ENCODE results near the gene ANKRD9. TPM values are rescaled to one million over a fixed set of nuclear protein-coding genes. Genes with fewer than 3 reads are reported as not detected.
A peak's percentile ranks its signal among the peaks of the same experiment; 100 is the strongest.

The ANKRD9 gene
- total and polyA plus RNA-seq, 2 experiments from 2014 or later: 17.3 to 95.9 TPM

GRCh38 chr14:102518063-102518648 lies 8.6 kb upstream of the ANKRD9 start (continued):
- TF ChIP-seq REST (IDR thresholded peaks at IDR 0.05; ENCODE audit: unreplicated experiment): no peak

DNA sequence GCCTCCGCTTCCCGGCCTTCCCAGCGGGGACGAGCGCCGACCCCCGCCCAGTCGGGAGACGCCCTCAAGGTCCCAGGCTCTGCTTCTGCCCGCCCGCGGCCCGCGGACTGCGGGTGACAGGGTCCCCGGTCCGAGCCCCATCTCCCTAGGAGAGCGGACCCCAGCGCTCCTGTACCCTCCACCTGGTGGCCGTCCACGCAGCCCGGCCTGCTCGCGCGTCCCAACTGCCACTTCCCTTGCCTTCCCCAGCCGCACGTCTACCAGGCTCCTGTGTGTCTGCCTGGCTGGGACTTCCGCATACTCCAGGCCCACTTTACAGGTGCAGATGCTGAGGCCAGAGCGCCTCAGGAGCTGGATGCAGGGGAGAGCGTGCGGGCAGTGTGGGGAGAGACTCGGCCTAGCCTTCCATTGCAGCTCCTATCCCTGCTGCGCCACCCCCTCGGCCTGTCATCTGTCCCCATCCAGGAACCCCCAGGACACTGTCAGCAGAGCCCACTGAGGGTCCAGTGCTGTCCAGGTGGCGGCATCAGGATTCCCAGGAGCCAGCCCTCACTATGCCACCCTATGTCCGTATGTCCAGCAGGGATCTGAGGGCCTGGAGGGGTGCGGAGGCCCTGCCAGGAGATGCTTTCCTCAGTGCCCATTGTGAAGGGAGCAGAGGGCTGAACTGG lies 8.0 kb upstream of the ANKRD9 start:
- Histone ChIP-seq H3K27me3 (ENCODE audit: insufficient read depth) (peaks cover 19% of the 10 kb centered on the region), H4K20me1 (replicated peaks; ENCODE audit: insufficient read depth) (no peaks in the 10 kb centered on the region), H3F3A (replicated peaks; ENCODE audit: low read depth) (peaks cover 16% of the 10 kb centered on the region; the same call in 1 of the 2 replicates), H3K36me3 (ENCODE audit: insufficient read depth) (no peaks in the 10 kb centered on the region), H2AFZ (peak overlapping the region; percentile 89), H3K27ac (ENCODE audit: low read depth) (no peak overlapping the region), H3K79me2 (replicated peaks; ENCODE audit: insufficient read depth) (no peaks in the 10 kb centered on the region), H3K9me2 (ENCODE audit: insufficient read depth) (no peaks in the 10 kb centered on the region), H3K4me2 (peak overlapping the region; percentile 85), H3K4me1 (ENCODE audit: insufficient read depth) (peaks cover 4% of the 10 kb centered on the region; the same call in 1 of the 2 replicates), H3K4me3 (peak overlapping the region; percentile 77)
- Mint-ChIP-seq H3K9me3 (no peaks in the 10 kb centered on the region; the same call in 2 of the 3 replicates), H3K36me3 (ENCODE audit: low read depth) (no peaks in the 10 kb centered on the region; the same call in 2 of the 3 replicates), H3K4me1 (no peaks in the 10 kb centered on the region), H3K27me3 (ENCODE audit: insufficient read depth, low read depth, poor library complexity) (peaks cover 20% of the 10 kb centered on the region), H3K27ac (no peak overlapping the region), H3K4me3 (peak overlapping the region; percentile 81)
- peak; percentile 54 for DNase-seq (ENCODE audit: low spot score)
- 0 out of 2 replicates have a peak, but pooled peaks have one; percentile 12 for TF ChIP-seq POLR2AphosphoS5 (IDR thresholded peaks at IDR 0.05; ENCODE audit: low read depth)
- TF ChIP-seq, protein P1, sequence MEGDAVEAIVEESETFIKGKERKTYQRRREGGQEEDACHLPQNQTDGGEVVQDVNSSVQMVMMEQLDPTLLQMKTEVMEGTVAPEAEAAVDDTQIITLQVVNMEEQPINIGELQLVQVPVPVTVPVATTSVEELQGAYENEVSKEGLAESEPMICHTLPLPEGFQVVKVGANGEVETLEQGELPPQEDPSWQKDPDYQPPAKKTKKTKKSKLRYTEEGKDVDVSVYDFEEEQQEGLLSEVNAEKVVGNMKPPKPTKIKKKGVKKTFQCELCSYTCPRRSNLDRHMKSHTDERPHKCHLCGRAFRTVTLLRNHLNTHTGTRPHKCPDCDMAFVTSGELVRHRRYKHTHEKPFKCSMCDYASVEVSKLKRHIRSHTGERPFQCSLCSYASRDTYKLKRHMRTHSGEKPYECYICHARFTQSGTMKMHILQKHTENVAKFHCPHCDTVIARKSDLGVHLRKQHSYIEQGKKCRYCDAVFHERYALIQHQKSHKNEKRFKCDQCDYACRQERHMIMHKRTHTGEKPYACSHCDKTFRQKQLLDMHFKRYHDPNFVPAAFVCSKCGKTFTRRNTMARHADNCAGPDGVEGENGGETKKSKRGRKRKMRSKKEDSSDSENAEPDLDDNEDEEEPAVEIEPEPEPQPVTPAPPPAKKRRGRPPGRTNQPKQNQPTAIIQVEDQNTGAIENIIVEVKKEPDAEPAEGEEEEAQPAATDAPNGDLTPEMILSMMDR (conservative IDR thresholded peaks at IDR 0.05; ENCODE audit: low read depth in 2 of 2): no peak
- ATAC-seq: peak; percentile 48

DNA sequence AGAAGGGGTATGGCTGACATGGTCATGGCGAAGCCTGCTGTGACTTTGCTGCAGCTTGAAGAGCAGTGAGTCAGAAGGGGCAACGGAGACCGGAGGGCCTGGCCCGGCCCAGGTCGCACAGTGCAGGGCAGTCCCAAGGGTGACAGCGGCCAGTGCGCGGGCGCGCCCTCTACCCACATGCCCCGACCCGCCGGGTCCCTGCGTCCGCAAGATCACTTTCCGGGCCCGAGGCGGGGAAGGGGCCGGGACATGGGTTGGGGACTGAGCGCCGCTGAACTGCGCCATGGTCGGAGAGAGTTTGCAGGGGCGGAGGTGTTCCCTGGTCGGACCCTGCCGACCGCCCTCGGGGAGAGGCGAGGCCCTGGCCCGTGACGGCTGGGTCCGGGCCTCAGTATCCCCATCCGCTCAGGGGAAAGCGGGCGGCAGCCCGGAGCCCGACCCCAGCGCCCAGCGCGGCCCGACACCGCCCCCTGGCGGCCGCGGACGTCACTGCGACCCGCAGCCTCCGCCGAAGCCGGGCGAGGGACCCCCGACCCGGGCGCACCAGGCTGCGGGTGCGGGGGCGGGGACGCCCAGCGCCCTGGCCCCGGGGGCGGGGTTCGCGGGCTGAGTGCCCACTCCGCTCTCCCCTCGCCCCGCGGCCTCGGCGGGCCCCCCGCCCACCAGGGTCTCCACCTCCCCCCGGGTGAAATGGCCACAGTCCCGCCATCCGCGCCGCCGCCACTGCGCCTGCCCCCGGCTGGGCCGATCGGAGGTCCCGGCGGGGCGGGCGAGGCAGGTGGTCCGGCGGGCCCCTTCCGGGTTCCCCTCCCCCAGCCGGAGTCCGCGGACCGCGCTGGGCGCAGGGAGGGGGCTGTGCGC lies 7.2 kb upstream of the ANKRD9 start:
- H2AFZ ChIP-seq: peak overlapping the region; percentile 96
- H4K20me1 ChIP-seq (replicated peaks; ENCODE audit: insufficient read depth): no peaks in the 10 kb centered on the region
- no peak overlapping the region for H3K27ac Mint-ChIP-seq
- TF ChIP-seq, protein P1 (conservative IDR thresholded peaks at IDR 0.05; ENCODE audit: low read depth in 2 of 2): peak; percentile 53 to 79
- TF ChIP-seq CREB1 (CRISPR knock-in tag; IDR thresholded peaks at IDR 0.05; ENCODE audit: low read depth): peak; percentile 64

More for the DNA sequence above, 7.2 kb upstream of the ANKRD9 start:
- H3K9me2 ChIP-seq (ENCODE audit: insufficient read depth): no peaks in the 10 kb centered on the region
- peak overlapping the region; percentile 85 for H3K4me2 ChIP-seq
- DNase-seq (ENCODE audit: low spot score) (peak; percentile 75), ATAC-seq (peak; percentile 89)
- no peak overlapping the region for H3K27ac ChIP-seq (ENCODE audit: low read depth)
- peaks cover 4% of the 10 kb centered on the region; the same call in 1 of the 2 replicates for H3K4me1 ChIP-seq (ENCODE audit: insufficient read depth)
- Mint-ChIP-seq H3K4me3 (peak overlapping the region; percentile 85), H3K27me3 (ENCODE audit: insufficient read depth, low read depth, poor library complexity) (peaks cover 27% of the 10 kb centered on the region), H3K36me3 (ENCODE audit: low read depth) (no peaks in the 10 kb centered on the region; the same call in 2 of the 3 replicates), H3K4me1 (no peaks in the 10 kb centered on the region), H3K9me3 (no peaks in the 10 kb centered on the region; the same call in 2 of the 3 replicates)
- peak overlapping the region; percentile 77 for H3K4me3 ChIP-seq
- H3F3A ChIP-seq (replicated peaks; ENCODE audit: low read depth): peaks cover 13% of the 10 kb centered on the region; the same call in 1 of the 2 replicates
- H3K79me2 ChIP-seq (replicated peaks; ENCODE audit: insufficient read depth): no peaks in the 10 kb centered on the region
- peaks cover 15% of the 10 kb centered on the region for H3K27me3 ChIP-seq (ENCODE audit: insufficient read depth)
- no peaks in the 10 kb centered on the region for H3K36me3 ChIP-seq (ENCODE audit: insufficient read depth)

All from GM23338 (cell line).